Measurements from ENCODE around the gene WWP2. TPM values are rescaled to one million over a fixed set of nuclear protein-coding genes. Genes with fewer than 3 reads are reported as not detected.

WWP2 gene
- total and polyA plus RNA-seq, 9 donors, result 22.5 to 49.4 (median 39.3) TPM

DNA sequence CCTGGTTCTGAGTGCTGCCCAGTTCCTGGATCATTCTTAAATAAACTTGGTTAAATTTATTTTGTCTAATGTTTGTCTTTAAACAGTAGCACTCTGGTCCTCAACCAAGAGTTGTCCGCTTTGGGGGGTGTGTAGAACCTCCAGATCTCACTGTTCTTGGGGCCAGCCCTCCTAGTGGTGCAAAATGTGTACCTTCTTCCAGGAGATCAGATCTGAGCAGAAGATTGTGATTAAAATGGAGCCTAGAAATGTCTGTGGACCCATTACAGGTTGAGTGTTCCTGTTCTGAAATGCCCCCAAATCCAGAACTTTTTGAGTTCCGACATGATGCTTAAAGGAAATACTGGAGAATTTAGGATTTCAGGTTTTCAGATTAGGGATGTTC, 143.0 kb downstream of the WWP2 start:
- no peak for TF ChIP-seq POLR2A (IDR thresholded peaks at IDR 0.05)
- H3K27ac ChIP-seq, result no peak overlapping the region
- no peaks in the 10 kb centered on the region for H3K36me3 ChIP-seq
- no peaks in the 10 kb centered on the region for H3K9me3 ChIP-seq
- H3K4me1 ChIP-seq (ENCODE audit: insufficient read depth), result no peaks in the 10 kb centered on the region
- no peak overlapping the region for H3K4me3 ChIP-seq
- no peaks in the 10 kb centered on the region for H3K27me3 ChIP-seq
- DNase-seq, result no peak
- intact Hi-C loops (cut with DNase I), result no loop called here
- WGBS, 3 donors, result 71 to 73% (median 73%) methylated on average over 2 of the region's 2 CpGs

DNA sequence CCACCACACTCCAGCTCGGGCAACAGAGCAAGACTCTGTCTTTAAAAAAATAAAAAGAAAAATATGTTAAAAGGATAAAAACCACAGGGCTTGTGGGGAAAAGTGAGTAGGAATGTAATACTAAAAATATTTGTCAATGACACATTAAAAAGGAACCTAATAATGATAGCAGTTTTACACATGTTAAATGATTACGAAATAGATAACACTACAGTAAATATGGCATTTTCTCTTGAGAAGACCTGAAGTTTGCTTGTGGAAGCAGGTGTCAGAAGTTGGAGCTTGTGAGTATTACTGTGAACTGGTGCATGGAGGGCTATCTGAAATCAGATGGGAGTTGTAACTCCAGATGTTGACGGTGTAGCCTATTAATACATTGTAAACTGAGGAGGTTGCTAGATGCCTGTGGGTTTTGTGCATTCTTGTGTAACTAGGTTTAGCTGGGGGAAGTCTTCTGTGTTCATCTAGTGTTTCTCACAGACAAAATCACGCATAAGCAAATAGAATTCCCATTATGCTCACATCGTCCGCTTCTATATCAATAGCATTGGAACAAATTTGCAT, 144.8 kb downstream of the WWP2 start:
- Histone ChIP-seq H3K27ac (no peak overlapping the region), H3K27me3 (no peaks in the 10 kb centered on the region), H3K4me3 (no peak overlapping the region), H3K36me3 (no peaks in the 10 kb centered on the region), H3K4me1 (ENCODE audit: insufficient read depth) (no peaks in the 10 kb centered on the region), H3K9me3 (no peaks in the 10 kb centered on the region)
- DNase-seq, result no peak
- TF ChIP-seq EP300 (IDR thresholded peaks at IDR 0.05) (no peak), POLR2A (IDR thresholded peaks at IDR 0.05) (no peak)
- TF ChIP-seq, protein P1, sequence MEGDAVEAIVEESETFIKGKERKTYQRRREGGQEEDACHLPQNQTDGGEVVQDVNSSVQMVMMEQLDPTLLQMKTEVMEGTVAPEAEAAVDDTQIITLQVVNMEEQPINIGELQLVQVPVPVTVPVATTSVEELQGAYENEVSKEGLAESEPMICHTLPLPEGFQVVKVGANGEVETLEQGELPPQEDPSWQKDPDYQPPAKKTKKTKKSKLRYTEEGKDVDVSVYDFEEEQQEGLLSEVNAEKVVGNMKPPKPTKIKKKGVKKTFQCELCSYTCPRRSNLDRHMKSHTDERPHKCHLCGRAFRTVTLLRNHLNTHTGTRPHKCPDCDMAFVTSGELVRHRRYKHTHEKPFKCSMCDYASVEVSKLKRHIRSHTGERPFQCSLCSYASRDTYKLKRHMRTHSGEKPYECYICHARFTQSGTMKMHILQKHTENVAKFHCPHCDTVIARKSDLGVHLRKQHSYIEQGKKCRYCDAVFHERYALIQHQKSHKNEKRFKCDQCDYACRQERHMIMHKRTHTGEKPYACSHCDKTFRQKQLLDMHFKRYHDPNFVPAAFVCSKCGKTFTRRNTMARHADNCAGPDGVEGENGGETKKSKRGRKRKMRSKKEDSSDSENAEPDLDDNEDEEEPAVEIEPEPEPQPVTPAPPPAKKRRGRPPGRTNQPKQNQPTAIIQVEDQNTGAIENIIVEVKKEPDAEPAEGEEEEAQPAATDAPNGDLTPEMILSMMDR (IDR thresholded peaks at IDR 0.05), result no peak
- intact Hi-C loops (cut with DNase I), result no loop called here
- WGBS, 3 donors, result 71 to 74% (median 71%) methylated on average over 6 of the region's 6 CpGs

DNA sequence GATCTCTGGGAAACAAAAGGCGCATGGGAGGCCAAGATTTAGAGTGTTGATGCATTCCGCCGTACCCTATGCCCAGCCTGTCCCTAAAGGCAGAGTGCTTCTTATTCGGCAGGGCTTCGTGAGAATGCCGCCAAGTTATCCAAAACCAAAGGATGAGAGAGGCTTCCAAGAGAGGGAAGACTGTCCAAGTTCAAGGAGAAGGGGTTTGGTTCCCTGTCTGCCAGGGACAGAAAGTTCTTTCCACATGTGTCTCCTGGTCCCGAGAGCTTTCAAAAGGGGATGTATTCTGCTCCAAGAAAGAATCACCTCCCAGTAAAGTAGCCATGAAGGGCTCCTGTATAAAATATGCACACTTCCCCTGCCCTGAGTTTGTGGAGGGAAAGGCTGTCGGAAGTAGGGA, 146.9 kb downstream of the WWP2 start:
- no peaks in the 10 kb centered on the region for H3K9me3 ChIP-seq
- H3K36me3 ChIP-seq, result no peaks in the 10 kb centered on the region
- 91 to 97% (median 94%) methylated on average over 8 of the region's 8 CpGs for WGBS, 3 donors
- intact Hi-C loops (cut with DNase I), result no loop called here
- TF ChIP-seq POLR2A (IDR thresholded peaks at IDR 0.05) (no peak), EP300 (IDR thresholded peaks at IDR 0.05) (no peak)
- TF ChIP-seq, protein P1 (IDR thresholded peaks at IDR 0.05), result no peak
- no peaks in the 10 kb centered on the region for H3K4me1 ChIP-seq (ENCODE audit: insufficient read depth)
- H3K27me3 ChIP-seq, result no peaks in the 10 kb centered on the region
- DNase-seq, result no peak
- no peak overlapping the region for H3K4me3 ChIP-seq
- H3K27ac ChIP-seq, result no peak overlapping the region

DNA sequence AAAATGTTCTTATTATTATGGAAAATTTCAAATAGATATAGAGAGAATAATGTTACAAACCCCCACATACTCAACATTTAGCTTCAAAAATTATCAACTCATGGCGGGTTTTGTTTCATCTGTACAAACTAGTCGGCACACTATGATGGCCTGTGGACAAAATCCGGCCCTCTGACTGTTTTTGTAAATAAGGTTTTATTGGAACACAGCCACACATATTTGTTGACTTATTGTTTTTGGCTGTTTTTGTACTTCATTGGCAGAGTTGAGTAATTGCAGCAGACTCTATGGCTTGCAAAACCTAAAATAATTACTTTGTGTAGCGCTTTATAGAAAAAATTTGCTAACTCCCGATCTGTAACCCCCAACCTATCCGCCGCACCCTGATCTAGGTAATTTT, 147.6 kb downstream of the WWP2 start:
- TF ChIP-seq EP300 (IDR thresholded peaks at IDR 0.05) (no peak), POLR2A (IDR thresholded peaks at IDR 0.05) (no peak)
- TF ChIP-seq, protein P1 (IDR thresholded peaks at IDR 0.05), result no peak
- H3K4me3 ChIP-seq, result no peak overlapping the region
- DNase-seq, result no peak
- H3K36me3 ChIP-seq, result no peaks in the 10 kb centered on the region
- no peaks in the 10 kb centered on the region for H3K4me1 ChIP-seq (ENCODE audit: insufficient read depth)
- H3K27ac ChIP-seq, result no peak overlapping the region
- 84 to 88% (median 85%) methylated on average over 7 of the region's 7 CpGs for WGBS, 3 donors
- intact Hi-C loops (cut with DNase I), result no loop called here
- no peaks in the 10 kb centered on the region for H3K27me3 ChIP-seq
- no peaks in the 10 kb centered on the region for H3K9me3 ChIP-seq

DNA sequence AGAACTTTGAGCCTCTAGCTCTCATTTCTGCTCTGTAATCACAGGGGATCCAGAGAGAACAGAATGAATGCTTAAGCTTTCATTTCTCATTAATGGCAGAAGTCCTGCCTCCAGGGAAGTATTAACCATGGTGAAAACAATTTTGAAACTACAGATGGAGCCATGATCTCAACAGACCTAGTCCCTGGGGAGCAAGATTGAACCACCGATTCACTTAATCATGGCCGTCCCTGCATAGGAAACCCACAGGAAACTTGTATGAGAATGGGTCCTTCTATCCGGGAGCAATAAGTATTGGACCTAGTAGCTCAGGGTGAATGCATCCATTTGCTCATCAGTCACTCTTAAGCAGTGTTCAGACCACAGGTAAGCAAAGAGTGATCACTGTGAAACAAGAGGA, 148.8 kb downstream of the WWP2 start:
- H3K36me3 ChIP-seq, result no peaks in the 10 kb centered on the region
- H3K4me1 ChIP-seq (ENCODE audit: insufficient read depth), result no peaks in the 10 kb centered on the region
- no peak for DNase-seq
- H3K27ac ChIP-seq, result no peak overlapping the region
- intact Hi-C loops (cut with DNase I), result no loop called here
- 61 to 81% (median 75%) methylated on average over 3 of the region's 3 CpGs for WGBS, 3 donors
- no peaks in the 10 kb centered on the region for H3K27me3 ChIP-seq
- TF ChIP-seq, protein P1 (IDR thresholded peaks at IDR 0.05), result no peak
- TF ChIP-seq POLR2A (IDR thresholded peaks at IDR 0.05), result no peak
- TF ChIP-seq EP300 (IDR thresholded peaks at IDR 0.05), result no peak
- H3K4me3 ChIP-seq, result no peak overlapping the region
- H3K9me3 ChIP-seq, result no peaks in the 10 kb centered on the region

All from ovary (tissue), 9 donors.